Measurements from ENCODE around the gene CACNA2D3.

Gene CACNA2D3

GRCh38 chr3:54547051-54547450 lies 424.7 kb downstream of the CACNA2D3 start:
- no peak for DNase-seq

- DNase-seq = no peak
Observed at GRCh38 chr3:54547846-54548245, 425.5 kb downstream of the CACNA2D3 start.

- no peak for DNase-seq
Observed at GRCh38 chr3:54549607-54550220, 427.4 kb downstream of the CACNA2D3 start.

- DNase-seq = no peak
Observed at GRCh38 chr3:54550221-54550977, 428.0 kb downstream of the CACNA2D3 start.

GRCh38 chr3:54556630-54557029 lies 434.3 kb downstream of the CACNA2D3 start:
- peak; percentile 23 for DNase-seq

GRCh38 chr3:54557538-54558428 lies 435.4 kb downstream of the CACNA2D3 start:
- DNase-seq = peak; percentile 88

- no peak for DNase-seq
Observed at GRCh38 chr3:54563501-54564200, 441.3 kb downstream of the CACNA2D3 start.

GRCh38 chr3:54564374-54564925 lies 442.1 kb downstream of the CACNA2D3 start:
- no peak for DNase-seq

GRCh38 chr3:54565956-54566355 lies 443.6 kb downstream of the CACNA2D3 start:
- DNase-seq = no peak

- DNase-seq = no peak
Observed at GRCh38 chr3:54567949-54568348, 445.6 kb downstream of the CACNA2D3 start.

GRCh38 chr3:54570008-54570407 lies 447.7 kb downstream of the CACNA2D3 start:
- no peak for DNase-seq

- DNase-seq = no peak
Observed at GRCh38 chr3:54572197-54572895, 450.0 kb downstream of the CACNA2D3 start.

- DNase-seq = no peak
Observed at GRCh38 chr3:54573858-54574257, 451.5 kb downstream of the CACNA2D3 start.

- DNase-seq = no peak
Observed at GRCh38 chr3:54574906-54575617, 452.7 kb downstream of the CACNA2D3 start.

- no peak for DNase-seq
Observed at GRCh38 chr3:54575618-54575960, 453.2 kb downstream of the CACNA2D3 start.

GRCh38 chr3:54577313-54577712 lies 455.0 kb downstream of the CACNA2D3 start:
- DNase-seq = no peak

GRCh38 chr3:54578417-54578816 lies 456.1 kb downstream of the CACNA2D3 start:
- DNase-seq = no peak

GRCh38 chr3:54580453-54580852 lies 458.1 kb downstream of the CACNA2D3 start:
- DNase-seq = no peak

GRCh38 chr3:54582424-54582823 lies 460.1 kb downstream of the CACNA2D3 start:
- DNase-seq = no peak

GRCh38 chr3:54591157-54591556 lies 468.8 kb downstream of the CACNA2D3 start:
- no peak for DNase-seq

GRCh38 chr3:54593653-54594052 lies 471.3 kb downstream of the CACNA2D3 start:
- DNase-seq = no peak
